Brain microvascular endothelial cell (primary cell): ENCODE results near the gene CNTNAP2.

Source experiments
- DNase-seq: peaks from one replicate; pipeline ENCODE4 v3.0.0-alpha.2; 2020
- H3K27ac ChIP-seq: fragments of 250-450 bp; sonication (Bioruptor Pico); 2 replicates; pipeline ENCODE4 v1.5.1; 2020; ENCODE audit warnings: mild to moderate bottlenecking, moderate library complexity
- H3K27me3 ChIP-seq: fragments of 250-450 bp; sonication (Bioruptor Pico); replicated peaks from 2 replicates; pipeline ENCODE4 v1.5.1; 2020; ENCODE audit warnings: mild to moderate bottlenecking
- H3K36me3 ChIP-seq: fragments of 250-450 bp; sonication (Bioruptor Pico); replicated peaks from 2 replicates; pipeline ENCODE4 v1.5.1; 2020; ENCODE audit warnings: mild to moderate bottlenecking
- H3K4me3 ChIP-seq: 2 replicates; pipeline ENCODE4 v1.5.1; 2011; ENCODE audit warnings: low read depth, mild to moderate bottlenecking, control low read depth, low read length, moderate library complexity
- in situ Hi-C: cut with HindIII; loops from 2 replicates; pipeline ENCODE4 v1.10.0; 2017; ENCODE audit warnings: low sequenced_read_pairs, low pct_ligation_motif_present
- TF ChIP-seq, protein P1 (sequence below): IDR thresholded peaks from 2 replicates; pipeline ENCODE4 v1.5.1; 2011; ENCODE audit warnings: low read depth, mild to moderate bottlenecking, moderate library complexity, low read length, control low read depth, inconsistent platforms; ENCODE audit errors: missing control alignments

The CNTNAP2 gene

GRCh38 chr7:146858690-146859089 is 742.1 kb downstream of the CNTNAP2 start:
- in situ Hi-C loops, result no loop called here
- TF ChIP-seq, protein P1, sequence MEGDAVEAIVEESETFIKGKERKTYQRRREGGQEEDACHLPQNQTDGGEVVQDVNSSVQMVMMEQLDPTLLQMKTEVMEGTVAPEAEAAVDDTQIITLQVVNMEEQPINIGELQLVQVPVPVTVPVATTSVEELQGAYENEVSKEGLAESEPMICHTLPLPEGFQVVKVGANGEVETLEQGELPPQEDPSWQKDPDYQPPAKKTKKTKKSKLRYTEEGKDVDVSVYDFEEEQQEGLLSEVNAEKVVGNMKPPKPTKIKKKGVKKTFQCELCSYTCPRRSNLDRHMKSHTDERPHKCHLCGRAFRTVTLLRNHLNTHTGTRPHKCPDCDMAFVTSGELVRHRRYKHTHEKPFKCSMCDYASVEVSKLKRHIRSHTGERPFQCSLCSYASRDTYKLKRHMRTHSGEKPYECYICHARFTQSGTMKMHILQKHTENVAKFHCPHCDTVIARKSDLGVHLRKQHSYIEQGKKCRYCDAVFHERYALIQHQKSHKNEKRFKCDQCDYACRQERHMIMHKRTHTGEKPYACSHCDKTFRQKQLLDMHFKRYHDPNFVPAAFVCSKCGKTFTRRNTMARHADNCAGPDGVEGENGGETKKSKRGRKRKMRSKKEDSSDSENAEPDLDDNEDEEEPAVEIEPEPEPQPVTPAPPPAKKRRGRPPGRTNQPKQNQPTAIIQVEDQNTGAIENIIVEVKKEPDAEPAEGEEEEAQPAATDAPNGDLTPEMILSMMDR, result no peak
- Histone ChIP-seq H3K27ac (no peak overlapping the region), H3K27me3 (no peaks in the 10 kb centered on the region), H3K4me3 (no peak overlapping the region), H3K36me3 (no peaks in the 10 kb centered on the region)
- DNase-seq, result no peak

GRCh38 chr7:146861701-146862100 is 745.1 kb downstream of the CNTNAP2 start:
- no peak overlapping the region for H3K4me3 ChIP-seq

GRCh38 chr7:146862415-146862814 is 745.8 kb downstream of the CNTNAP2 start:
- TF ChIP-seq, protein P1, result no peak
- in situ Hi-C loops, result no loop called here

More at GRCh38 chr7:146861701-146862100, 745.1 kb downstream of the CNTNAP2 start:
- H3K27me3 ChIP-seq, result no peaks in the 10 kb centered on the region
- TF ChIP-seq, protein P1, result no peak
- no peak overlapping the region for H3K27ac ChIP-seq
- H3K36me3 ChIP-seq, result no peaks in the 10 kb centered on the region
- in situ Hi-C loops, result no loop called here
- DNase-seq, result no peak

GRCh38 chr7:146864644-146865043 is 748.0 kb downstream of the CNTNAP2 start:
- TF ChIP-seq, protein P1, result no peak
- no peak for DNase-seq
- Histone ChIP-seq H3K27me3 (no peaks in the 10 kb centered on the region), H3K4me3 (no peak overlapping the region), H3K36me3 (no peaks in the 10 kb centered on the region), H3K27ac (no peak overlapping the region)
- in situ Hi-C loops, result no loop called here

More at GRCh38 chr7:146862415-146862814, 745.8 kb downstream of the CNTNAP2 start:
- H3K27me3 ChIP-seq, result no peaks in the 10 kb centered on the region
- H3K36me3 ChIP-seq, result no peaks in the 10 kb centered on the region
- DNase-seq, result no peak
- no peak overlapping the region for H3K4me3 ChIP-seq
- H3K27ac ChIP-seq, result no peak overlapping the region

GRCh38 chr7:146865696-146866095 is 749.1 kb downstream of the CNTNAP2 start:
- in situ Hi-C loops, result no loop called here
- Histone ChIP-seq H3K36me3 (no peaks in the 10 kb centered on the region), H3K4me3 (no peak overlapping the region), H3K27me3 (no peaks in the 10 kb centered on the region), H3K27ac (no peak overlapping the region)
- TF ChIP-seq, protein P1, result no peak
- DNase-seq, result no peak

DNA sequence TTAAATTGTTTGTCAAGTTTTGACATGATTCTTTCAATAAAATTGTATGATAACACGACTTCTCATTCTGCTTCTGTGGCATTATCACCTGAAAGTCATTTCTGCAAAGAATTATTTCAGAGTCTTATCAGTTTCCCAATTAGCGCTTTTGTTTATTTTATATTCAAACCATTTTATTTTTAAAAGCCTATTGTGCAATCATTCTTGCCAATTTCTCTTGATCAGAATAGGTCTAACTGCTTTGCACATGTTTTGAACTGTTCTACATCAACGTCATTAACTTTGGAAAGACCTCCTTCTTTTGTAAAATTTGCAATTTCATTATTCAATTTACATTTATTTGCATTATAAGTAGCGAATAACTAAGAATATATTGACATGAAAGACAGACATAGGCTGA is 758.1 kb downstream of the CNTNAP2 start:
- no peaks in the 10 kb centered on the region for H3K36me3 ChIP-seq
- in situ Hi-C loops, result no loop called here
- no peaks in the 10 kb centered on the region for H3K27me3 ChIP-seq
- TF ChIP-seq, protein P1, result no peak
- no peak overlapping the region for H3K4me3 ChIP-seq
- H3K27ac ChIP-seq, result no peak overlapping the region
- no peak for DNase-seq
